SKM-1 (cell line): ENCODE measurements around the gene BAHCC1.

Experiments used
- DNase-seq: peaks from one replicate; lab custom pipeline; 2025; ENCODE audit not compliant: unreplicated experiment; lab: John Stamatoyannopoulos, UW

Gene BAHCC1

DNA sequence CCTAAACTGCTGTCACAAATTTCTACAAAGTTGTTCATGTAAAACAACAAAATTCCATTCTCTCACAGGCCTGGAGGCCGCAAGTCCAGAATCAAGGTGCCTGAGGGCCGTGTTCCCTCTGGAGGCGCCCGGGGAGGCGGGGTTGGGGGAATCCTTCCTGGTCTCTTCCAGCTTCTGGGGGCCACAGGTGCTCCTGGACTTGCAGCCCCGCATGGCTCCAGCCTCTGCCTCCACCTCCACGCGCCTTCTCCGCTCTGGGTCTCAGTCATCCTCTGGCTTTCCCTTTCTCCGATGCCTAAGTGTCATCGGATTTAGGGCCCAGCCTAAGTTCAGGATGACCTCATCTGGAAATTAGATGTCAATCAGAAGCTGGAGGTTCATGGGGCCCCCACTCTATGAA is 28.6 kb upstream of the BAHCC1 start:
- DNase-seq, result no peak

DNA sequence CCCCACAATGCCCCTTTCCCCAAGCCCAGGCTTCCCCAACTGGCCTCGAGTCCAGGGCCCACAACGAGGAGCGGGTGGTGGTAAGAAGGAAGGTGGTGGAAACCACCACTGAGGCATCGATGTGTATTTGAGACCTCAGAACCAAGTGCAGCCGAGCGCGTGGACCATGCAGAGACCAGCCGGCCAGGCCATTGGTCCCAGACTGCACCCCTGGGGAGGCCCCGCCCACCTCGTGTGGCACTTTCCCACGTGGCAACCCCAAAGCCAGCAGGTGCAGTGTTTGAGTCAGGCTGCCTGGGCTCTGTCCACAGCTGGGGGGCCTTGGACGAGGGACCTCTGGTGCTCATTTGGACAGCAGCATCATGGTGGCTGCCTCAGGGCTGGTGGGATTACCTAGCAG is 28.1 kb upstream of the BAHCC1 start:
- DNase-seq, result no peak

DNA sequence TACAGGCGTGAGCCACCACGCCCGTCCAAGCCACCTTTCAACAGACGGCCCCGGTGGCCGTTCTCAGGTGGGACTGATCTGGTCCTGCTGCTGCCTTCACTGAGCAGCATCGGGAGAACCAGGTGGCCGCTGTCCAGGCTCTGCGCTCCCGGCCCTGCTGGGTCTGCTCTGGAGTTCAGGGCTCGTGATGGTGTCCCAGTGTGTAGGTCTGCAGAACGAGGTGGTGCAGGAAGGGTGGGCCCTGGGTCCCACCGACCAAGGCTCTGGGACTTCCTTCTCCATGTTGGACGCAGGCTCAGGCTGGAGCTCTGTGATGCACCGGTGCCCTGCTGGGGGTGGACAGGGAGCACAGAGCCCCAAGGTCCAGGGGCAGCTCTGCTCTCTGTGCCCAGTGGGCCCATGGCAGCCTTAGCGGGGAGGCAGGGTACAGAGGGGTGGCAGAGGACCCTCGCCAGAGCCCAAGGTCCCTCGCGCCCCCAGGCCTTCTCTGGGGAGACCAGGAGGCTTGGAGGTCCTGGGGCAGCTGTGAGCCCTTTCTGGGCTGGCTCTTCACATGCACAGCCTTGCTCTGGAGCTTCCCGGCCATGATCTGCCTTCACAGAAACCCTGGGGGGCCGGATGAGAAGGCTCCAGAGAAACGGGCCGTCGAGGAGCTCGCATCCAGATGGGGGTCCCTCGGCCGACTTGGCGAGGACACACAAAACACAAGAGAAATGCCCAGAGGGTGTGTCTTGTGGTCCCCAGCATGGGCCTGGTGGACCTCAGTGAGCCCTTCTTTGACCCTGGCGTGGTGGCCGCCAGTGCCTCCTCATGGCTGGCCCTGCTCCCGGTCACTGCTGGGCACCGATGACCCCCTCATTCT is 26.9 kb upstream of the BAHCC1 start:
- DNase-seq, result no peak

DNA sequence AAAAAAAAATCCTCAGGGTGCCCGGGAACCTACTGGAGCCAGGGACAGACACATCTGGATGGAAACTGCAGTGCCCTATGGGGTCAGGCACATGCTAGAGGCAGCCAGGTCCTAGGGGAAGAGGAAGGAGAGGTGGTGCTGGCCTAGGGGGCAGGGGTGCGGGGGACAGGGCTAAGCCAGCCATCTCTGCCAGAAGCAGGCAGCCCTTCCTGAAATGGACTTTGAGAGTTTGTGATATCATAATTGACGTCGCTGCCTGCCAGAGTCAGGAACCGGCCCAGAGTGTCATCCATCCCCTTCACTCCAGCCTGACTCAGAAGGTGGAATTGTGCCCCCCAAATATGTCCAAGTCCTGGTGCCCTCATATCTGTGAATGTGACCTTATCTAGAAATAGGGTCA is 25.0 kb upstream of the BAHCC1 start:
- no peak for DNase-seq

DNA sequence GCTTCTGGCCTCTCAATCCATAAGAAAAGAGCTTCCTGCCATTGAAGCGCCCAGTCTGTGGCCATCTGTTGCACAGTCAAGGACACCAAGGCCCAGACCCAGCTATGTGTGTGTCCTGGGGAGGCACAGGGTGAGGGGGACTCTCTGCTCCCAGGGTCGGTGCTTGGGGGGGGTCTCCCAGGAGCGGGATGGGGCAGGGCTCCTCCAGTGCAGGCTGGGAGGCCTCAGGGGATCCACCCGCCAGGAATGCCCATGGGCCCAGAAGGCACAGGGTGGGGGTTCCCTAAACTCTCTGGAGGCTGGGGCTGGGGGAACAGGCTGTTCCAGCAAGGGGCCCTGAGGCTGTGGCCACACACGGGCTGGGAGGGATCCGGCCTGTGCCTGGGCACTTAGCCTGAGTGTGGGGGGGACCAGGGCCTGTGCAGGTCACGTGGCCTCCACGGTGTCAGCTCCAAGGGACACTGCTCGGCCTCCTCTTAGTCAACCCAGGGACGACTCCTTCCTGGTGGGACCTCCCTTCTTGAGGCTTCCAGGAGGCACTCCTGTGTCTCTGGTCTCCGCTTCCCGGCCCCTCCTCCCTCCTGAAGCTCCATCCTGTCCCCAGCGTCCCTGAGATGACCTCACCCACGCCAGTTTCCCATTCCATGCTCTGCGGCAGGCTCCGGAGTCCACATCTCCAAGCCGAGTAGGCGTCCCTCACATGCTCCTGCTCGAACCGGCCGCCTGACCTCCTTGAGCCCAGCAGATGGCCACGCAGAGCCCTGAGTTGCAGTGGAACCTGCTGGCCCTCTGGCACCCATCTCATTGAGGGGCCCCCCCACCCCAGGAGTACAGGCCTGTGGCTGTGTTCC is 23.1 kb upstream of the BAHCC1 start:
- DNase-seq, result no peak

DNA sequence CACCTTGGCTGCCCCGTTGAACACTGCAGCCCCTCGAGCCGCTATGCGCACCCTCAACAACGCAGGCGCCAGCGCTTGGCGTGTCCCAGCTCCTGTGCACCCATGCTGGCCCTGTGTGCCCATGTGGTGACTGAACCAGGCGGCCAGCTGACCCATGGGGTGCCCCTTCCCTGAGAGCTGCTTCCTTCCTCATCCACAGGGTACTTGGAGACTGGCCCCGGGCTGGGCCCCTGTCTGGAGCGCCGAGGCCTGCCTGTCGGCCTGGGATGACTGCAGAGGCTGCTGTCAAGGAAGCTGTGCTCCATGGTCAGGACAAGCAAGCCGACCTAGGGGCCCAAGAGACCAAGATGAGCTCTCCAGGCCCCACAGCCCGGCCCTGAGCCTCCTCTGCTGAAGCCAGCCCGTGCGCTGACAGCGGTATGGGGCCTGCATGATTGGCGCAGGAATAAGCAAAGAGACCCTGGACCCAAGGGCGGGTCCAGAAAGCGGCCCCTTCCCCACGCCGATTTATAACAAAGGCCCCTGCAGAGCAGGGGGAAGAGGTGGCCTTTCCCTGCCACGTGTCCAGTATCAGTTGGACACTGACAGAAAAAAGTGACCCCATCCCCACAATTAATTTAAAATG is 21.6 kb upstream of the BAHCC1 start:
- DNase-seq, result no peak

DNA sequence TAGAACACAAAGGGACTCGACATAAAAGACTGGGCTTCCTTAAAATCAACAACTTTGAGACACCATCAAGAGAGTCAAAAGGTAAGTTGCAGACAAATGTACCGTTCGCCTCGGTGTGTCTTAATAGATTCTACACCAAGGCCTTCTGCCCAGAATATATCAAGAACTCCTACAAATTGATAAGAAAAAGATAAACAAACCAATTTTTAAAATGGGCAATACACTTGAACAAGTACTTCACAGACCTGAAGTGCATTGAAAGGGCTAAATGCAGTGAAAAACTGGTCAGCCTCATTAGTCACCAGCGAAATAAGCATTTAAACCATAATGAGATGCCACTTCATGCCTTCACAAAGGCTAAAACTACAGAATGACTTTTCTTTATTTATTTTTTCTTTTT is 20.4 kb upstream of the BAHCC1 start:
- no peak for DNase-seq

DNA sequence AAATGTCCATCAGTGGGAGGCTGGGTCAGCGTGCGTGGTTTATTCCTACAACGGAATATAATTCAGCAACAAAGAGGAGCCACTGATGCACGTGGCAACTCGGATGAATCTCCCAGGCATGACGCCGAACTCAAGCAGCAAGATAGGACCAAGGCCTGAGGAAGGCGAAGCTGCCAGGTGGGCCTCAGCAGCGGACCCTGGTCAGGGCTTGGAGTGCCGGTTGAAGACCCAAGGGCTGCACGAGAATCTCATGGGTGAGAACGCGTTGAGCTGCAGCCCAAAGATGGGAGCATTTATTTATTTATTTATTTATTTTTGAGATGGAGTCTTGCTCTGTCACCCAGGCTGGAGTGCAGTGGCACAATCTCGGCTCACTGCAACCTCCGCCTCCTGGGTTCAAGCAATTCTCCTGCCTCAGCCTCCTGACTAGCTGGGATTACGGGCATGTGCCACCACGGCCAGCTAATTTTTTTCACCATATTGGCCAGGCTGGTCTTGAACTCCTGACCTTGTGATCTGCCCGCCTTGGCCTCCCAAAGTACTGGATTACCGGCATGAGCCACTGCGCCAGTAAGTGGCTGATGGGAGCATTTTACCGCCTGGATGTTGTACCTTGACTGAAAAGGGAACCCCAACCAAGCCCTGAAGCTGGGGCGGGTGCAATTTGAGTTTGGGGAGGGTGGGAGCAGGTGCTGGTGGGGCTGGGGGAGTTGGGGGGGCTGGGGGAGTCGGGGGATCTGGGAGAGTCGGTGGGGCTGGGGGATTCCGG is 18.1 kb upstream of the BAHCC1 start:
- DNase-seq, result no peak

DNA sequence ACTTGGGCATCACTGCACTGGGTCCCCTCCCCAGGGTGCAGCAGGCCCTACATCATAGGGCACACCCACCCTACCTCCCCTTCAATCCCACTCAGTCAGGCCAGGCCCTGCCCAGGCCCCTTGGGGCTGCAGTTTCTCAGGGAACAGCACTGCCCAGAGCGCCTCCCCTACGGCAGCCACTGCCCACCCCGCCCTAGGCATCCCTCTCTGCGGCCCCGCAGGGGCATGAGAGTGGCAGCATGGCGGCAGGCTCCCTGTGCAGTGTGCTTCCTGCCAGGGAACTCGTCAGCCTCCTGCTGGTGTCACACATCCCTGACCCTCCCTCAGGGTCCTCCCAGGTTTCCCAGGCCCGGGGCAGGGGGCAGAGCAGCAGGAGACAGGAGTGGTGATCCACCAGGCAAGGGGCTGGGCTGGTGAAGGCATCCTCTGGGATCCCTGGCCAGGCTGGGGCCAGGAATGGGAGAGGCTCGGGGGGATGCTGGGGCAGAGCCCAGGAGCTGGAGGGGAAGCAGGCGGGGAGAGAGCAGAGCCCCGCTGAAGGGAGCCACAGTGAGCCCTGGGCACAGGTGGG is 16.2 kb upstream of the BAHCC1 start:
- DNase-seq, result no peak

DNA sequence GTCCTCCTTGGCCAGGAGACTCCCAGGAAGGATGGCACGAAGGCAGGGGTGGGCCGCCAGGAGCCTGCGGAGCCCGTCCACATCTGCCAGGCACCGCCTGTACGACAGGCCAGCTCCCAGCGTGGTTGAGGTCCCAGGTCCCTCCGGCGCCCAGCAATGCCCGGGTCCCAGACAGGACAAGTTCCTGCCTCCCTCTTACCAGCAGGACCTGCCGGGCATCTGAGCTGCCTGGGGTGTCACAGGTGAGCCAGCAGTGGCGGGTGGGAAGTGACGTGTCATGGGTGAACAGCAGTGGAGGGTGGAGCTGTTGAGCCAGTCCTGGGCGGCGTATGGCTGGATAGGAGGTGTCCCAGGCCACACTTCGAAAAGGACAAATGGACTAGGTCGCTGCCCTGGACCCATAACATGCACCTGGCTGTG is 15.7 kb upstream of the BAHCC1 start:
- DNase-seq, result no peak

DNA sequence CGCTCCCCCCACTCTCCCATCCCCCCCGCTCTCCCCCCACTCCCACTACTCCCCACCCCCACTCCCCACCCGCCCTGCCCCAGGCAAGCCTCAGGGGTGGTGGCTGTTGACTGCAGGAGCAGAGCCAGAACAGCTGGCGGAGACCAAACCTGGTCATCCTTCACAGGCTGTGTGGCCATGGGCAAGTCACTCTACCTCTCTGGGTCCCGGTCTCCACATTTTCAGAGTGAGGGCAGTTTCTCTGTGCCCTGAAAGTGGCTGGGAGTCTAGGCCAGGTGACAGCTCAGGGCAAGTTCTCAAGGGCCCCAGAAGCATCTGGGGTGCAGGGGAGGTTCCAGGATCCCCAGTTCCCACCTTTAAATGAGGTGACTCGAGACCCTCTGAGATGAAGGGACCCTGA is 15.1 kb upstream of the BAHCC1 start:
- no peak for DNase-seq

DNA sequence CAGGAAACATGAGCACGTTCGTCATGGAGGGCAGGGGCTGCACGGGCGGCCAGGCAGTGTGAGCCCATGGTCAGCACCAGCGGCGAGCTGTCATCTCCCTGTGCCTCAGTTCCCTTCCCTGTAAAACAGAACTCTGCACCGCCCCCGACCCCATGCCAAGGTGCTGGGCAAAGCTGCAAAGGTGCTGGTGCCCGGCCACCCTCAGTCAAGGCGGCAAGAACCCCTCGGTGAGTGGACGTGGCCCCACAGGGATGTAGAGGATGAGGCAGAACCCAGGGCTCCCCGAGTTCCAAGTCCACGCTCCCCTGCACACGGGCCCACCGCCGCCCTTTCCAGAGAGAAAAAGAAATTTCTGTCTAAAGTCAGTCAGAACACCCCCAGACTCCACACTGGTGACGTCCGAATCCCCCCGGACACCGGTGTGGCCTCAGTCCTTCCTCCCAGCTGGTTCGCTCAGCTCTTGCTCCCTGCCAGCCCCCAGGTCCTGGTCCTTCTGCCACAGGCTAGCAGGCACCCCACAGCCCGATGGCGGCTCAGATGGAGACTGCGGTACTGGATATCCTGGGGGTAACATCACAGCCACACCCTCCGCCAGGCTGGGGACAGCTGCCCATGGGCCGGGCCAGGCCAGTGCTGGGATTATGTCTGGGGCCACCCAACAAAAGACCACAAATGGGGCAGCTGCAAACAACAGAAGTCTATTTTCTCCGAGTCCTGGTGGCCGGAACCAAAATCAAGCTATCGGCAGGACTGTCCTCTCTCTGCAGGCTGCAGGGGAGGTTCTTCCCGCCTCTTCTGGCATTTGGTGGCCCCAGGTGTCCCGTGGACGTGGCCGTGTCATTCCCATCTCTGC is 14.4 kb upstream of the BAHCC1 start:
- no peak for DNase-seq

DNA sequence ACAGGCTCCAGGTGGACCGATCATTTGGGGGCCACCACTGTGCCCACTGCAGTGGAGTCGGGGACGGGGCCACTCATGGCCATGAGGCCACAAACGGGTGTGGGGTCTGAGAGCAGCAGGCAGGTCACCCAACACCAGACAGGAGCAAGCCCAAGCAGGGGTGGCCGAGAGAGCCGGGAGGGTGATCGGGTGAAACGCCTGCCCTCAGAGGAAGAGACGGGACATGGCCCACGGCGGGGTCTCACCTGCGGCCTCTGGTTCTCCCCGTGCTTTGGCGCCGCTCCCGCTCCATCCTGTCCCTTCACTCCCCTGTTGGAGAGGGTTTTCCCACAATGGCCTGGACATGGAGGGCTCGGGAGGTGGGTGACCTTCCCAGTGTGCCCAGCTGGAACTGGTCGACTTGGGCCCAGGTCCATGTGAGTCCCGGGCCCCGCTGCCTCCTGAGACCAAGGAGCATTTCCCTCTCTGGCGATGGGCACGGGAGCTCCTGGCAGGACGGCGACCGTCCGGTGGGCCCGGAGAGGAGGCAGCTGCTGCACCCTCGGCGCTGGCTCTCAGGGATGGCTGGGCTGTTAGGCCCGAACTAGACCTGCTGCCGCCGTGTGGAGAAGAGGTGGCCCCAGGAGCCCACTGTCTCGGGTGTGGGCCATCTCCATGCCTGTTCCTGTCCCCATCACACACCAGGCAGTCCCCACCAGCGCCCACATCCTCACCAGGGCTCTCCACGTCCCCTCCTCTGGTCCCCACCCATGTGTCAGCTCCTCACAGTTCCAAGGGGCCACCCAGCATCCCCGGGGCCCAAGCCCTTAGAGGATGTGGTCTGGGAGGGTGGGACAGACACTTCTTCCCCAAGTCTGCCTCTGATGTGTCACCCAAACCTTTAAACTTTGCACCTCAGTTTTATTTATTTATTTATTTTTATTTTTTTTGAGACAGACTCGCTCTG is 13.4 kb upstream of the BAHCC1 start:
- DNase-seq, result no peak

DNA sequence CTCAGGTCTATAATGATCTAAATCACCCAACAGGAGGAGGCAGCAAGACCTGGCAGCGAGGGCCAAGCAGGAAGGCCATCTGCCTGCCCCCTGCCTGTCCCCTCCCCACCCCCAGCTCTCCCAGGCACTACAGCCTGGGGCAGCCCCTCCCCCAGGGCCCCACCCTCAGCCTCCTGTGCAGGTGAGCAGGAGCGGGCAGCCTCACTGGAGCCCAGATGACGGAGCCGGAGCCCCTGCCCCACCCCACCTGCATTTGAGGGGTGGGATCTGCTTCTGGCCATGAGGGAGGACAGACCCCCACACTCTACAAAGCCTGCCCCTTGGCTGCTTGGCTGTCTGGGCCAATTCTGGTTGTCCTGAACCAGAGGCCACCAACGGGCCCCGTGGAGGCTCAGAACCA is 12.4 kb upstream of the BAHCC1 start:
- no peak for DNase-seq

DNA sequence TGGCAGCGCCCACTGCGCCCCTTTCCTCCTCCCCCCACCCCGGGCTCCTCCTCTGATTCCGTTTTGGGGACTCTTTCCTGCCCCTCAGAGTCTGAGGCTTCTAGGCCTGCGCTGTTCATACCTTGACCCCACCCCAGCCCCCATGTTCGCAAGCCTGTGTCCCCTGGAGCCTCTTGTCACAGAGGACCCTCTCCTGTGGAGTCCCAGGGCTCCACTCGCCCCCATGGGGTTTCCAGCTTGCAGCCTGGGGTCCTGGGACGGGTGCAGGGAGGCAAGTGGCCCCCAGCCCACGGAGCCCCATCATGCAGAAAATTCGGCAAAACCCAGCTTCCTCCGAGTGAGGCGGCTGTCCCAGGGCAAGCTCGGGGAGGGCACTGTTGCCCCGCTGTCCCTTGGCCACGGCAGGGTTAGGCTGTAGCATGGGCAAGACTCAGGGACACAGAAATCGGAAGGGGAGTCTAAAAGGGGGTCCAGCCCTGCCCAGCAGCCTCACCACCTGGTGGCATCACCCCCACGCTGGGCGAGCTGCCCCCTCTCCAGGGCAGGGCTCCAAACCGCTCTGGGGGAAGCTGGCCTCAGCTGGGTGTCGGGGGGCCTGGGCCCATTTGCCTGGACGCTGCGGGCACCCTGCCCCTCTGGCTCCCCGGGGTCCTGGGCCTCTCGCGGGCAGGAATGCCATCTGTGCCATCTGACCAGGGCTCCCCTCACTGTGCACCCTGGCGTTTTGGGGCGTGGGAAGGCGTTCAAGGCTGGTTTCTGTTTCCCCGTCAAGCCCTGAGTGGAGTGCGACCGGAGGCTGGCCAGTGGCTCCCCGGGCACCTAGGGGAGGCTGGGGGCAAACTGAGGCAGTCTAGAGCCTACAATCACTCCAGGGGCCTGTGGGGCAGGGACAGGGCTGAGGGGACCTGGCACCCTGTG is 11.5 kb upstream of the BAHCC1 start:
- DNase-seq, result no peak

DNA sequence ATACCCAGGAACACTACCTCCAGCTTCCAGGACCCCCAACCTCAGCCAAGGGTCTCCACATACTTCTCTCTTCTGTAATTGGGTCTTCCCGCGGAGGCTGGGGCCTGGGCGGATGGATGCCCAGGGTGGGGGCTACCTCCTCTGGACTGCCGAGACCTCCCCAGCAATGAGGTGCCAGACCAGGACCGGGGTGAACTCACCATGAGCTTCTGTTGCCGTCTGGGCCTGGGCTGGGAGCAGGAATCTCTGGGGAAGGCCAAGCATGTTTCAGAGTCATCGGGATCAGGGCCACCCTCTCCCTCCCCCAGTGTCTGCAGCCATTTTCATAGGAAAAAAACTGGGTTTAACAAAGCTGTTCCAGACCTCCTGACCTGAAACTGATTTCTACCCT is 10.3 kb upstream of the BAHCC1 start:
- DNase-seq, result no peak

DNA sequence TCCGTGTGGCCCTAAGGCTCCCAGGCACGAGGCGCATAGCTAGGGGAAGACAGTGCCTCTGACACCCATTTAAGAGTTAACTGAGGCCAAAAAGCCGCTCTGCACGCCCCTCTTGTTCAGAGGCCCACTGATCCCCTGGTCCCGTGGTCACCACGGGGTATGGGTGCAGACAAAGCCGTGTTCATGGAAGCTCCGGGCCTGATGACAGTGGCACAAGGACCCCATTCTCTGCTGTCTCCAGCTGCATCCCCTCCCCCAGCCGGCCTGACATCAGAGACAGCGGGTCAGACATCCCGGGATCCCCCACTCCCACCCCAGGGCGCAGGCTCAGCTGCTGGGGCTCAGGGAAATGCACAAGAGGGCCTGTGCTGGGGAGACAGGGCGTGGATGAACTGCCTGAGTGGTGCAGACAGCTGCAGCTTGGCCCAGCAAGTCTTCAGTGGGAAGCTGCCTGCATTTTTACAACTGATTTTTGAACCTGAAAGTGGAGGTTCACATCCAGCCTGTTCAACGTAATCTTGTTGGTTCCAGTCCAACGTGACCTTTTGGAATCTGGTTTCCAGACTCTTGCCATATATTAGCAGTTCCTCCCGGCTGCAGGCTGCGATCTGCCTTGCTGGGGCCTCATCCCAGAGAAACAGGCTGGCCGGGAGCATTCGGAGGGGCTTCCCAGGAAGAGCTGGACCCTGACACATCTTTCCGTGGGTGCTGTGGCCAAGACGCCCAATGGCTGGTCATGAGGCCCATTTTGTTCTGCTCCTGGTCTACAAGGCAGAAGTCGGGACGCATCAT is 9.7 kb upstream of the BAHCC1 start:
- DNase-seq, result no peak
